Activated CD4-positive, alpha-beta T cell treated with anti-CD3 and anti-CD28 coated beads, Interleukin-10, Interleukin-2, amounts not matched to agents 100 ng/mL and 50 ng/mL, durations not matched to agents 16 hours and 8 hours (primary cell): ENCODE data around the gene DCHS1.

Source experiments
- DNase-seq: peaks from one replicate; pipeline ENCODE4 v3.0.0-alpha.2; 2020

DCHS1 gene

DNA sequence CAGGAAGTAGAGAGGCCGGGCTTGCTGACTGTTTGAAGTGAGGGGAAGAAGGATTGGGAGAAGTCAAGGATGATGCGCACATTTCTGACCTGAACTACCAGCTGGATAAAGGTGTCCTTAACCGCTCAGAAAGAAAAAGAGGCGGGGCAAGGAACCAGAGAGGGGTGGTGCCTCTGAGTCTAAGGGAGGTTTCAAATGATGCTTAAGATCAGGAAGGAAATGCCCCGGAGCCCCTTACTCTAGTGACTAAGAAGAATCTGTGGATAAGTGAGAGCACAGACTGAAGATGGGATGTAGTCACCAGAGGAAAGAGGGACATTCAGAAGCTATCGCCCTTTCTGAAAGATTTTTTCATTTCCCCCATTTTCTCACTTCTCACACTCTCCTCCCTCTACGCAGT lies 12.7 kb downstream of the DCHS1 start:
- no peak for DNase-seq

DNA sequence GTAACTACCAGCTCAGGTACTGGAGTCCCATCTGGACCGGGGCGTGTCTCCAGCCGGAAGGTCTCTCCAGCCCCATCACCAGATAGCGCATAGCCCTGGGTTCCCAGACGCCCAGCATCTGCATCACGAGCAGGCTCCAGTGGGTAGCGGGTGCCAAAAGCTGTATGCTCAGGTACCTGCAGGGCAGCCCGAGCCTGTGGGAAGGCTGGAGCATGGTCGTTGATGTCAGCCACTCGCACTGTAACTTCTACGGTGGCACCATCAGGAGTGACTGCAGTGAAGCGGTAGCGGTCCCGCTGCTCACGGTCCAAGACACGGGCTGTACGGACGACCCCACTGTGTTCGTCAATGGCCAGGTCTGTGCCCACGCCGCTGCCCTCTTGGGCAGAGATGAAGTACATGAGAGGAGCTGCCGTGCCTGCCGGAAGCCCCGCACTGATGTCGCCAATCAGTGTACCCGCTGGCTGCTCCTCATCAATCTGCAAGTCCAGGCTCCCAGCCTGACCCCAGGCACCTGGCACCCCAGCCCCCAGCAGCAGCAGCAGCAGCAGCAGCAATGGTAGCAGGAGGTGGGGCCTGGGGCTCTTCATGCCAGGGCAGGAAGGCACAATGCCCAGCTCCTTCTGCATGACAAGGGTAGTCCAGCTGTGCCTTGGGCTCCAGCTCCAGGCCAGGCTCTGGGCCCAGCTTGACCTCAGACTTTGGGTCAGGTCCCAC lies 14.5 kb downstream of the DCHS1 start:
- DNase-seq = no peak

DNA sequence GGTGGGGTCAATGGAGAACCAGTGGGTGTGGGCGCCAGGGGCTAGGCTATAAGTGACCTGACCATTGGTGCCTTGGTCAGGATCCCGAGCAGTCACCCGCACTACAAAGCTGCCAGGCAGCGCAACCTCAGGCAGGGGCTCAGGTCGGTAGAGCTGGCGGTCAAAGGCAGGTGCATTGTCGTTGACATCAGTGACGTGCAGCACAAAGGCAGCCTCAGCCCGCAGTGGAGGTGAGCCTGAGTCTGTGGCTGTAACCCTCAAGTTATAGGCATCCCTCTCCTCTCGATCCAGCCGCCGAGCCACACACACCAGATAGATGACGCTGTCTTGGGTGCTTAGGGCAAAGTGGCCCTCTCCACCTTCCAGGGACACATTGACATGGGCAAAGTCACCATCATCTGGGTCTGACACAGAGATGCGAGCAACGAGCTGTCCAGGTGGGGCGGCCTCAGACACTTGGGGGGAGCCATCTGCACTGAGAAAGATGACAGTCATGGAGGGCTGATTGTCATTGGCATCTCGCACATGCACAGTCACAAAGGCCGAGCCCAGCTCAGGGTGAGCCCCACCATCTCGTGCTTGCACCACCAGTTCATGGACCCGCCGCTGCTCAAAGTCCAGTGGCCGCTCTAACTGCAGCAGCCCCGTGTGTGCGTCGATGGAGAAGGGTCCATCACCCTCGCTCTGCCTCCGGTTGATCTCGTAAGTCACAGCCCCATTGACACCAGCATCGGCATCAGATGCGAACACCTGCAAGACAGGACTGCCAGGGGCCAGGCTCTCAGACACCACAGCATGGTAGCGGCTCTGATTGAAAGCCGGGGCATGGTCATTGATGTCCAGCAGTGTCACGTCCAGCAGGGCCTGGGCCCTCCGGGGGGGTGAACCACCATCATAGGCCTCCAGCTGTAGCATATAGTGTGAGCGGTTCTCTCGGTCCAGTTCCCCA lies 15.3 kb downstream of the DCHS1 start:
- no peak for DNase-seq

DNA sequence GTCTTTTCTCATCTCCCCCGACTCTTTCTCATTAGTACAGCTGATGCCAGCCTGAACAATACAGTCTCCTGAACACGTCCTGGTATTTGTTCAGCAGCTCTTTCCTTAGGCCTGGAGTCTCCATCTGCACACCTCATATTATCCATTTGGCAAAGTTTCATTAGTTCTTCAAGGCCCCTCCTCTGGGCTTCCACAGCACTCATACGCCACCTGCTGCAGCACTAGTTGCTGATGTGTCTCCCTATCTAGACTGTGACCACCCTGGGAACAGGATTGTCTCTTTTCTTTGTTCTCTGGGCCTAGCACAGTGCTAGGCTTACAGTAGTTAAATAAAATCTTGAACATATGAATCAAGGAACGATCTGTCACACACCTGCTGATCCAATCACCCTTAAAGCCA lies 17.2 kb downstream of the DCHS1 start:
- DNase-seq = no peak

DNA sequence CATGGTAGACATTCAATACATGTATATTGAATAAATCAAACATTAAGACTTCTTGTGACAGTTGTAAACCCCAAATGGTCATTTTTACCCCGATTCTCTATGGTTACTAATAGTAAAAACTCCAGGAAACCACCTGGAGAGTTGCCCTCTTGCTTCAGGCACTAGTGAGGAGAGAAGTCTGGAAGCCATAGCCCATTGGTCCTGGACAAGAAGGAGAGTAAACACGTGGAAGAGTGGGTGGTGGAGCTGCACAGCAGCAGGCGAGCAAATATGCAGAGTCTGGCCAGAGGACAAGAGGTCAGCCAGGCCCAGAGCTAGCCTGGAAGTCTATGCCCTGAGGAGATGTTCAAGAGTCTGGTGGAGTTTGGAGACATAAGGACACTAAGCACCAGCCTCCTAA lies 17.7 kb downstream of the DCHS1 start:
- no peak for DNase-seq

DNA sequence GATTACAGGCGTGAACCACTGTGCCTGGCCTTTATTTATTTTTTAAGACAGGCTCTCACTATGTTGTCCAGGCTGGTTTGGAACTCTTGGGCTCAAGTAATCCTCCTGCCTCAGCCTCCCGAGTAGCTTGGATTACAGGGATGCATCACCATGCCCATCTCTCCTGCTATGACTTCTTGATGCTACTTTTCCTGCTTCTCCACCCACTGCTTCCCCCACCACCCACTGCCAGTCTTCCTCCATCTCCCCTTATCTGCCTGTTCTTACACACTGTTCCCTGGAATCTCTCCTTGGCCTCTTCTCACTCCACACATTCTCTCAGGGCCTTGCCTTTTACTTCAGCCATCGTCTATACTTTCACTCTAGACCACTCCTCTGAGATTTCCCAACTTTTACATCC lies 19.1 kb downstream of the DCHS1 start:
- DNase-seq = no peak

DNA sequence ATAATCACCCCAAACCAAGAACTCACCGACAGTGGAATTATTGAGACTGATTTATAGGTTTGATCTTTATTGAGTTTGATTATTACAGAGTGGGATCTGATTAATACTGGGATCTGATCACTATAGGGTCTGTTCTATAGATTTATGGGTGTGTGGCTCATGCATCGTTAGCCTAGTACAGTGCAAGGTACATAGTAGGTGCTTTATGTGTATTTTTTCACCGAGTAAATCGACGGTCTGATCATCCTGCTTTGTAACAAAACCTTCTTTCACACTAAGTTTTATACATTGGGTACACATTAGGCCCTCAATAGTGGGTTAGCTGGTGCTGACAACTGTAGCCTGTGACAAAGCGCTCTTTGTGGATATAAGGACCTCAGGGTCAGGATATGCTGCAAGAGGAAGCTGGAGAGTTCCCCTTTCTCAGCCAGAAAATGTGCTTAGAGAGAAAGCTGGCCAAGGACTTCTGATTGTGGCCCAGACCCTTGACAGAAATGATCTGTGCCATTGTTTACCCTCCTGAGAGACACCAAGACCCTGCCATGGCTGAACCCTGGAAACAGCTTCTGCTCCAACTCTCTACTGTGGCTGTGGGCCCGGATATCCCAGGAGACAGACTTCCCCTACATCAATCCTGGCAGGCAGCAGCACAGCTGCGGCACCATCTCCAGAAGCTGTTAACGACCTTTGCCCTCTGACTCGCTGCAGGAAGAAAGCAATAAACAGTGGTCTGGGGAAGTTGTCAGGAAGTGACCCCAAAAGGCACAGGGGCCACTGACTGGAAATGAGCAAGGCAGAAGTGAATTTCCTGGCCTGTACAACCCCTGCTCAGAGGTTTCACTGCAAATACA lies 20.3 kb downstream of the DCHS1 start:
- DNase-seq = no peak

DNA sequence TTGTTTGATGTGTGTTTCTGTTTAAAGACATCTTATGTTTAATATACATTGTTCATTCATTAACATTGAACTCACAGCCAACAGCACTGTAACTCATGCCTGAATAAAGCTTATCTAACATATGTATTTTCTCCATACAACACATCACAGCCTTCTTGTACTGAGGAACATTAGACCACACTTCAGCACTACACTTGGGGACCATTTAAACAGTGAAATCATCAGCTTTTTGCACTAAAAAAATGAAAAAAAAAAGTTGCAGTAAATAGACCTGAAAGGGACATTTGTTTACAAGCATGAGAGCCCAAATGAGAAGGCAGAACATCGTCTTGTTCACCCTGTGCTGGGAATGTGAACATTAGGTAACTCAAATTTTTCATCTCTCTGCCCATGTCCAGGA lies 21.1 kb downstream of the DCHS1 start:
- DNase-seq = no peak

DNA sequence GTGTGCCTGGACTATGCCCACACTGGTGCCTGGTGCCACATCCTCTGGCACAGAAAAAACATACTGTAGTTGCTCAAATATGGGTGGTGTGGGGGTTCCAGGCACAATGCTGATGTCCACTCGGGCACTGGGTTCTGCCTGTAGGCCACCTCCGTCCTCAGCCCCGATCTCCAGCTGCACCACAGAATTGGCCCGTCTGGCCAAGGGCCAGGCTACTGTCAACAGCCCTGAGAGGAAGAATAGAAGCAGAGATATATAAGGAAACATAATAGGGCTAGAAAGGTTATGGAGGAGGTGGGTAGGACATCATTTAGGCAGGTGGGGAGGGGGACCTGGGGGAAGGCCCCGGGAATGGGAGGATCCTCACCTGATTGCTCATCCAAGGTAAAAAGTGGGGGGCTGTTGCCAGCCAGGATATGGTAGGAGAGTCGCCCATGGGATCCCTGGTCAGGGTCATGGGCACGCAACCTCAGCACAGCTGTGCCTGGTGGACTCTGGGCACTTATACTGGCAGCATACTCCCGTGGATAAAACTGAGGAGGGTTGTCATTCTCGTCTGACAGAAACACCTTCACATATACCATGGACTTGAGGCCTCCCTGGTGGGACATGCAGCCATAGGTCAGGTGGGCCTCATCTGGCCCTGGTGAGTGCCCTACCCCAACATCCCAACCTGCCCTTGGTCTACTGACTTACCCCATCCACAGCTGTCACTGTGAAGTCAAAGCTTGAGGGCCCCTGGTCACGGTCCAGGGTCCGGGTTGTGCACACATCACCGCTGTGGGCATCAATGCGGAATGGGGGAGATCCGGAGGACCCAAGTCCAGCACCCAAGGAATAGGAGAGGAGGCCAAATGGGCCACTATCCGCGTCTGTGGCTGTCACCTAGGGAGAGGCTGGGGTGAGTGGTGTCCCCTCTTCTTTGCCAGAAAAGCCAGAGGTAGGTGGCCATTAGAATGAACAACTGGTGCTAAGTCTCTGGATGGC lies 21.9 kb downstream of the DCHS1 start:
- no peak for DNase-seq

DNA sequence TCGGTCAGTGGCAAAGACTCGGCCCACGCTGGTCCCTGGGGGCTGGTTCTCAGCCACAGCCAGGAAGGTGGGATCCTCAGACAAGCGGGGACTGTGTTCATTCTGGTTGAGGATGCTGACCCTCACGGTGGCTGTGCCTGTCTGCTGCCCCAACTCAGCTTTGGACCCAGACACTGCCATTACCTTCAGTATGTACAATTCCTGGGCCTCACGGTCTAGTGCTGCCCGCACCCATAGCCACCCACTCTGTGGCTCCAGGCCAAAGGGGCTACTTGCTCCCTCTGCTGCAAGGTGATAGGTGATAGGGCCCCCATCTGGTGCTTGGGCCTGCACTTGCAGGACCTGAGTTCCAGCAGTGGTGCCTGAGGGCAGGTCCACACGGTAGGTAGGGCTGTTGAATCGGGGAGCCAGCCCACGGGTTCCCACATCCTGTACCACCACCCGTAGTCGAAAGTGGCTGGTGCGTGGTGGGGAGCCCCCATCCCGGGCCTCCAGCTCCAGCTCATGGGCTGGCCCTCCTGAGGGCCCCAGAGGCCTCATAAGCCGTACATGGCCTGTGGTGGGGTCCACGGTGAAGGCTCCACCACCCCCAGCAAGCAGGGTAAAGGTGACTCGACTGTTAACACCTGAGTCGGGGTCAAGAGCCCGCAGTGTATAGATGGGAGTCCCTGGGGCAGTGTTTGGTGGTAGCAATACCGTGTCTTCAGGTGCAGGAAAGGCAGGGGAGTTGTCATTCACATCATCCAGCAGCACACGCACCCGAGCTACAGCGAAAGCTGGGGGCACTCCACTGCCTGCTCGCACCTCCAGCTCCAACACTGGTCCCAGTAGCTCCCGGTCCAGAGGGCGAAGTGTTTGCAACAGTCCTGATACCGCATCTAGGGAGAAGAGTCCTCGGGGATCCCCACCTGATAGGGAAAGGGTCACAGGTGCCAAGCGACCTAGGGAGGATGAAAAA lies 23.2 kb downstream of the DCHS1 start:
- no peak for DNase-seq

DNA sequence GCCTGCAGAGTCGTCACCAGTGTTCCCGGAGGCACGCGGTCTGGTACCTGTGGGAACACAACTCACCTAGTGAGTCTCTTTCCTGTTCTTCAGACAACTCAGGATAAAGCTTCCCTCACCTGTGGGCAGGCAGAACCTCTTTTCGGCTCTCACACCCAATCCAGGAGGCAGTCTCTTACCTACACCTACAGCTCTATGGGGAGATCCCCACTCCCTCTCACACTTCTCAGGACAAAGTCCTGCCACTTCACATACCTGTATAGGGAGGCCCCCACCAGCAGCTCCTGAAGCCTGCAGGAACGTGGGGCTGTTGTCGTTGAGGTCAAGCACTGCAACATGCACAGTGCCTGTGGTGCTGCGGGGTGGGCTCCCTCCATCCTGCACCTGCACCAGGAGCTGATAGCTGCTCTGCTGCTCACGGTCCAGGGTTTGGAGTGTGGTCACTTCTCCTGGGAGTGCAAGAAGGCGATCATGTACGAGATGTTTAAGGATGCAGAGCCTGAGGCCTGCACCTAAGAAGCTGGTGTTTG lies 24.2 kb downstream of the DCHS1 start:
- DNase-seq = no peak

DNA sequence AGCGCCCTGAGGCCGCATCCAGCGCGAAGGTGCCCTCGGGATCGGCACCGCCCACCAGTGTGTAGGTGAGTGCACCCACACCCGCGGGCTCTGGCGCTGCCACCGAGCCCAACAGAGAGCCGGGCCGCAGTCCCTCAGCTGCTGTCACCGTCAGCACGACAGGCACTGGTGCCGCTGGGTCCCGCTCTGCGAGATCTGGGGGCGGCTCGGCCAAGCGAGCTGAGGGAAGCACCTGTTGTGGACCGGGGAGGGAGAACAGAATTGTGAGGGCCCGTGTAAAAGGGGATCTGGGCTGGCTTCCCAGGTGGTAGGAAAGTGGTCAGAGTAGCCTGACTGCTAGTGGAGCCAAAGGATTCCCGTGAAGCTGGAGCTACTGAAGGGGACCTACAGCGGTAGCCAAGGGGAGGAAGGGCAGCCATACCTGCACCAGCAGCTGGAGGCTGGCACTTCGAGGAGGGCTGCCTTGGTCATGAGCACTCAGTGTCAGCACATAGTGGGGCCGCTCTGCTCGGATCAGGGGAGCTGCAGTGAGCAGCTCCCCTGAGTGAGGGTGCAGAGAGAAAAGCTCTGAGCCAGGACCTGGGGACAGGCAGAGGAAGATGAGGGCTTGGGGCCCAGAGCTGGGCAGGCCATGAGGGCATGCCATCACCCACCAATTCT lies 24.8 kb downstream of the DCHS1 start:
- no peak for DNase-seq

DNA sequence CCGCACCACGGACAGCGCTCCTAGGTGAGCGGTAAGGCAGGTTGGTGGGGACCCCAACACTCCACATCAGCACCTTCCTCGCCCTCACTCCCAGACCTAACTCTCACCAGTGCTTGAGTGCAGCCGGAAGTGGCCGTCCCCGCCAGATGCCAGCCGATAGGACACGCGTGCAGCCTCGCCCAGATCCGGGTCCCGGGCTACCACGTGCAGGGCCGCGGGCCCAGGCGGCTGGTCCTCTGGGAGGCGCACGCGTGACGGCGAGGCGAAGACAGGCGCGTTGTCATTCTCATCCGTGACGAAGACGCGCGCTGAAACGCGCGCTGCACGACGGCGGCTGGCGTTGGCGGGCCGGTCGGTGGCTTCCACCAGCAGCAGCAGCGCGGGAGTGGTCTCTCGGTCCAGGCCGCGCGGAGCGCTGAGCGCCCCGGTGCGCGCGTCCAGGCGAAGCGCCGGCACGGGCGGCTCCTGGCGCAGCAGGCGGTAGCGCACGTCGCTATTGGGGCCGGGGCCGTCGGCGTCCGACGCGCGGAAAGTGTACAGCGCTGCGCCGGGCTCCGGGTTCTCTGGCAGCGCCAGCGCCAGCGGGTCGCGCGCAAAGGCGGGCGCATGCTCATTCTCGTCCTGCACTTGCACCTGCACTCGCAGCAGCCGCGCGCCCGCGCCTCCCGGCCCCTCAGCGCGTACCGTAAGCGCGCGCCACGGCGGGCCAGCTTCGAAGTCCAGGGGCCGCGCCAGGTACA lies 25.5 kb downstream of the DCHS1 start:
- DNase-seq = no peak

DNA sequence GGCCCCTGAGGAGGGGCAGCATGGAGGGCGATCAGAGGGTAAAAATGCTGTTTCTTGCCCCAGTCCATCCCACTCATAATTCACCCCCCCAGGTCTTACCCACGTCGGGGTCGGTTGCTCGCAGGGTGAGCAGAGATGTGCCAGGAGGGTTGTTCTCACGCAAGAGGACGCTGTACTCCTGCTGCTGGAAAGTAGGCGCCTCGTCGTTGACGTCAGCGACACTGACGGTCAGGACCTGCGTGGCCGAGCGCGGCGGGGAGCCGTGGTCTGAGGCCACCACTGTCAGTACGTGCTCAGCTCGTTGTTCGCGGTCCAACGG lies 26.1 kb downstream of the DCHS1 start:
- no peak for DNase-seq

DNA sequence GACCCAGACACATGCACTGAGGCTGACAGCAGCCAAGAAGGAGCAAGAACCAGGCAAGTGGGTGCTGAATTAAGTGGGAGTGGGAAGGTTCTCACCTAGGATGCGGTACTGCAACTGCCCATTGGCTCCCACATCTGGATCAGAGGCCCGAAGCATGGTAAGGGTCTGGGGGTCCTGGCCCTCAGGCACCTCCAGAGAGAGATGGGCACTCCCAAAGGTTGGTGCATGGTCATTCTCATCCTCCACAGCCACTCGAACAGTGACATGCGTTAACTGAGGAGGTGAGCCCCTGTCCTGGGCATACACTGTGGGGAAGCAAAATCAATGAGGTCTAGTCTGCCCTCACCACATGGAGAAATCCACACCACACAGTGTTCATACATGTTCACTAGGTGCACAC lies 27.1 kb downstream of the DCHS1 start:
- DNase-seq = no peak

DNA sequence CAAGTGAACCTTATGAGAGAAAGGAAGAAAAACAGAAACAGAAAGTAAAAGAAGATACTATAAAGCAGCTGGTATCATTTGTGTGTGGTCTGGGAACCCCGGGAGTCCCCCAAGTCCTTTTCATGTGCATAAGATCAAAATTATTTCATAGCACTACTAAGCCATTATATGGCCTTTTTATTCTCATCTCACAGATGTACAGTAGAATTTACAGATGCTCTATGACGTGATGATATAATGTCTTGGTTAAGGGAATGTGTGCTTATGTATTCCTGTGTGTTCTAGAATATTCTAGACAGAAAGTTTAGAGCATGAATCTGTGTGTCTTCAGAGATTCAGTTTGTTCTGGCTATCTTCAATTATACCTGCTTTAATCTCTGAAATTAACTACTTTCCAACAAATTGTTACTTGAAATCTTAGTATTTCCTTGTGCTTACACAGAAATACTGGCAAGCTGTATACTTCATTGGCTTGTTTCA lies 27.8 kb downstream of the DCHS1 start:
- DNase-seq = no peak

DNA sequence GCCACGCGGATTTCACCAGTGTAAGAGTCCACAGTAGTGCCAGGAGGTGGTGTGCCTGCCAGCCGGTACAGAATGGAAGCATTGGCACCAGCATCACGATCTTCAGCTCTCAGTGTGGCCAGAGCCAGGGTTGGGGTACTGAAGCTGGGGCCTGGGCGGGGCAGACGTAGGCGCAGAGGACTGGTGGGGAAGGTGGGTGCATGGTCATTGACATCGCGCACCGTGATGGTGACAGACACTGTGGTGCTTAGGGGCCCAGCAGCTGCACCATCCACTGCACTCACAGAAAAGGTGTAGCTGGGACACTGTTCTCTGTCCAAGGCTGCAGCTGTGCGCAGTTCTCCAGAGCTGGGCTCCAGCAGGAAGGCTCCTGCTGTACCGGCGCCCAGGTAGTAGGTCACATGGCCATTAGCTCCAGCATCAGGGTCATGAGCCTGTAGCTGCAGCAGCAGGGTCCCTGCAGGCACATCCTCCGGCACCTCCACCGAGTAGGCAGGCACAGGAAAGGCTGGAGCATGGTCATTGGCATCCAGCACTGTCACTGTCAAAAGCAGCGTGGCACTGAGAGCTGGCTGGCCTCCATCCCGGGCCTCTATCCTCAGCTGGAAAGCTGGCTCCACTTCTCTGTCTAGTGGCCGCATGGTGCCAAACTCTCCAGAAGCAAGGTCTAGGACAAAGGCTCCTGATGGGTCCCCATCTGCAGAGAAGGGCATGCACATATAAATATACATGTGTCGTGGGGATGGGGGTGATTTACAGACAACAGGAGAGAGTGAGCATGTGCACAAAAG lies 28.4 kb downstream of the DCHS1 start:
- DNase-seq = no peak

DNA sequence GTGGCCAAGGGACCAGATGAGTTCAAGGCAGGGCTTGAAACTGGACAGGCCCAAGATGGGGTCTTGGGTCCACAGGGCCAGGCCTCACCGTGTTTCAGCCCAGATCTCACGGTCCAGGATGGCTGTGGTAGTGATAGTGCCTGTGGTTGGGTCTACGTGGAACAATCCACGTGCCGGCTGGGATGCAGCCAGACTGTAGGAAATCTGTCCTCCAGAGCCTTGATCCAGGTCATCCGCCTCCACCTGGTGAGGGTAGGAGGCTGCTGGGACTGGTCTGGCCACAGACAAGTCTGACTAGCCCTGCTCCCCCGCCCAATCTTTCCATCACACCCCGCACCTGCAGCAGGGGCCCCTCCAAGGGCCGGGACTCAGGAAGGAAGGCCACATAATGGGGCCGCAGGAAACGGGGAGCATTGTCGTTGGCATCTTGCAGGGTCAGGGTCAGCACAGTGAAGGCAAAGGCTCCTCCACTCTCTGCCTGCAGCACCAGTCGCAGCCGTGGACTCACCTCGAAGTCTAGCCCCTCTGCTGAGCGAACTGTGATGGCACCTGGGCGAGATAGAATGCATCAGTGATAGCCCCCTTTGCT lies 29.7 kb downstream of the DCHS1 start:
- no peak for DNase-seq
